Measurements from ENCODE around the gene NCOA7.
A peak's percentile ranks its signal among the peaks of the same experiment; 100 is the strongest.
"Not testable (repeated sequence)": the region's sequence is repeated elsewhere in the genome, so short reads cannot be mapped to it uniquely, and the experiment has no call there.

The NCOA7 gene

DNA sequence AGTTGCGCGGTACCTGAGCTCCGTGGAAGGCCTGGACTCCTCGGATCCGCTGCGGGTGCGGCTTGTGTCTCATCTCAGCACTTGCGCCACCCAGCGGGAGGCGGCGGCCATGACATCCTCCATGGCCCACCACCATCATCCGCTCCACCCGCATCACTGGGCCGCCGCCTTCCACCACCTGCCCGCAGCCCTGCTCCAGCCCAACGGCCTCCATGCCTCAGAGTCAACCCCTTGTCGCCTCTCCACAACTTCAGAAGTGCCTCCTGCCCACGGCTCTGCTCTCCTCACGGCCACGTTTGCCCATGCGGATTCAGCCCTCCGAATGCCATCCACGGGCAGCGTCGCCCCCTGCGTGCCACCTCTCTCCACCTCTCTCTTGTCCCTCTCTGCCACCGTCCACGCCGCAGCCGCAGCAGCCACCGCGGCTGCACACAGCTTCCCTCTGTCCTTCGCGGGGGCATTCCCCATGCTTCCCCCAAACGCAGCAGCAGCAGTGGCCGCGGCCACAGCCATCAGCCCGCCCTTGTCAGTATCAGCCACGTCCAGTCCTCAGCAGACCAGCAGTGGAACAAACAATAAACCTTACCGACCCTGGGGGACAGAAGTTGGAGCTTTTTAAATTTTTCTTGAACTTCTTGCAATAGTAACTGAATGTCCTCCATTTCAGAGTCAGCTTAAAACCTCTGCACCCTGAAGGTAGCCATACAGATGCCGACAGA lies 31.4 kb upstream of the NCOA7 start:
- no peak for DNase-seq

DNA sequence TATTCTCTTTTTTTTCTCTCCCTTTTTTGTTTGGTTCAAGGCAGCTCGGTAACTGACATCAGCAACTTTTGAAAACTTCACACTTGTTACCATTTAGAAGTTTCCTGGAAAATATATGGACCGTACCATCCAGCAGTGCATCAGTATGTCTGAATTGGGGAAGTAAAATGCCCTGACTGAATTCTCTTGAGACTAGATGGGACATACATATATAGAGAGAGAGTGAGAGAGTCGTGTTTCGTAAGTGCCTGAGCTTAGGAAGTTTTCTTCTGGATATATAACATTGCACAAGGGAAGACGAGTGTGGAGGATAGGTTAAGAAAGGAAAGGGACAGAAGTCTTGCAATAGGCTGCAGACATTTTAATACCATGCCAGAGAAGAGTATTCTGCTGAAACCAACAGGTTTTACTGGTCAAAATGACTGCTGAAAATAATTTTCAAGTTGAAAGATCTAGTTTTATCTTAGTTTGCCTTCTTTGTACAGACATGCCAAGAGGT lies 30.8 kb upstream of the NCOA7 start:
- no peak for DNase-seq

DNA sequence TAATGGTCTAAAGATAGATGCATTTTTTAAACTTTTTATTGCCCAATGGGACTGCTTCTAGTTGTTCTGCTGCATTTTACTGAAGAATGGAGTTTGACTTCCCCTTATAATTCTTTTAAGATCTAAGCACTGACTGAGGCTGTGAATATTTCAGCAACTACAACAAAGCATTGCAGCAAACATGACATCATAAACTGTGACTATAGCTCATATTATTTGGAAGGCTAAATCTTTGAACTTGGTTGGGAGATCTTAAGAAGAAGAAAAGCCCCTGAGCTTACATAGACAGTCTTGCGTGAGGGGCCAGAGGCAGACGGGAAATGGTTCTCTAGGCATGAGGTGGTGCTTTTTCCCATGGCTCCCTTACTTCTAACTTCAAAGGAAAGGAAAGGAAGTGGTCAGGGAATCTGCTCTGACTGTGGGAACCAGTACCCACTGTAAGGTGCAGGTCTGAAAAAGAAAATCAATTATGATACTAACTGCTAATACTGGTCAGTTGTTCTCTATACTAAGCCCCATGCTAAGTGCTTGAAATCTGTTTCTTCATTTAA lies 26.6 kb upstream of the NCOA7 start:
- no peak for DNase-seq

DNA sequence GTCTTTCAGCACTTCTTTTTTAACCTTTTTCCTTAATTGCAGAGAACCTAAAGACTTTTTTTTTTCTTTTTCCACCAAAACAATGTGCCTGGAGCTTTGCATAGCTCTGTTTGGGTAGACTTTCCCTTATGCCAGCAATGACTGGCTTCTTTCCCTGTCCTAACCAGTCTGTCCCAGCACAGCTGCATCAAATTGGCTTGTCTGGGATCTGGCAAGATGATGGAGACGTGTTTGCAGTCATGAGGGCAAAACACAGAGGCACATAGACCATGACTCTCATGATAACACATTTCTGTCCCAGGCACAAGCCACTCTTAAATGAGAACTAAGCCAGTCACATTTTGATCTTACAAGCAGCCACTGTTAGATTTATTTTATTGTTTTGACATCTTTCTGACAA lies 24.8 kb upstream of the NCOA7 start:
- DNase-seq, result no peak

DNA sequence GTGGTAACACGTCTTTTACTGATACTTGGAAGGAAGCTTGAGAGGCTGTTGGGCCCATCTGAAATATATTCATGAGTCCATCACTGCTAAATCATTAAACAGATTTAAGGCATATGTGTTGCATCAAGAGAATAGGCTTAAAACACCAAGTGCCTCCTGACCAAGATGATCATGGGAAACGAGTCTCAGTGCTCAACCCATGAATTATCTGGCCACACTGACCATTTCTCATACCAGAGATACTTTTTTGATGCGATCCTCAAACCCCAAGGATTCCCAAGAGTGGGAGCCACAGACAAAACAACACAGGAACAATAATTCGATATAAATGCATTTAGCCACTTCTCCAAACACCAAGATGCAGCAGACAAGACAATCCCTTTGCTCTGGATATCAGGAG lies 24.1 kb upstream of the NCOA7 start:
- no peak for DNase-seq

DNA sequence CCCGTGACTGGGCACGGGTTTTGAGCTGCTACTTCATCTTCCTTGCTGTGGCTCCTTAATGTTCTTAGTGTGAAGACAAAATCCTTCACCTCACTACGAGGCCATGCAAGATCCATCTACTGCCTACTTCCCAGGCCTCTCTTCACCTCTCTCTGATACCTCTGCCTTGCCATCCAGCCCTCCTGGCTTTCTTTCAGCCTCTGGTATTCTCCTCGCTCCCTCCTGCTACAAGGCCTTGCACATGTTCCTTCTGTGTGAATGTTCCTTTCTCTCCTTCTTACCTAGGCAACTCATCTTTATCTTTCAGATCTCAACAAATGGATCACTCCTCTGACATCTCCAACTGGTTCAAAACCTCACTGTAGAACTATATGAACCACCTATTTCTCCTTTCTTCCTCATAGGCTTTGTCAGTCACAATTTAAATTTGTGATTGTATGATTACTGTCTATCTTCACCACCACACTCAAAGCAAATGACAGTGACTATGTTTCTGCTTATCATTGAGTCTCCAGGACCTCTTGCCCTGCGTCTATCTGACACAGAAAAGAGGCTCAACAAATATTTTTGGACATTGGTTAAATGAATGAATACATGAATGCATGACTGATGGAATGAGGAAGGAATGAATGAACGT lies 21.5 kb upstream of the NCOA7 start:
- DNase-seq, result no peak

DNA sequence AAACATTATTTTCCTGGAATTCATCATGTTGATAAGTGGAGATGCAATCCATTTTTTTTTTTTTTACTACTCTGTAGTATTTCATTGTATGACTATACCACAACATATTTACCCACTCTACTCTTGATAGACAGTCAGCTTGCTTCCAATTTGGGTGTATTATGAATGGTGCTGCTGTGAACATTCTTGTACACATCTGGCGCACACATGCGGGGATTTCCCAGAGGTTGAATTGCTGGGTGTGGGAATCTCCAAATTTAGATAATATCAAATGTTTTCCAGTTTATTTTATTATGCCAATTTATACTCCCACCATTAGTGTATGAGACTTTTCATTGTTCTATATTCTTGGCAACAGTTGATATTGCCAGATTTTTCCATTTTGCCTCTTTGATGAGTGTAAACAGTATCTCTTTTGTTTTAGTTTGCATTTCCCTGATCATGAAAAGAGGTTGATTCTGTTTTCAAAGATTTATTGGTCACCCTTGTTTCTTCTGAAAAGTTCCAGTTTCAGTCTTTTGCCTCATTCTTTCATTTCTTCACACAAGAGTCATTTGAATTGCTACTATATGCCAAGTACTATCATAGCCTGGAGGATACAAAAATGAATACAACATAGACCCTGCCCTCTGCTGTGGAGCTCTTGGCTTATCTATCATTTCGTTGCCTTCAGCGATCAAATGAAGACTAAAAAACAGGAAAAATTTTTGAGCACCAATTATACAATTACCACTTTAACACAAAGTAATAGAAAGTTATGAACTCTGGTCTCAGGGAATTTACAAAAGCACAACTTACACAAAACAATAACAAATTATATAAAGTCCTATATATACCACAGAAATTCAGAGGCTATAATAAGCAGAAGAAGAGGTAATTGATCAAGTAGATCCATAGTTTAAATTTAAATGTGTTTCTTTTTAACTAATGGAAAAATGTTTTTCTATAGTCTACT lies 17.1 kb upstream of the NCOA7 start:
- DNase-seq, result no peak

DNA sequence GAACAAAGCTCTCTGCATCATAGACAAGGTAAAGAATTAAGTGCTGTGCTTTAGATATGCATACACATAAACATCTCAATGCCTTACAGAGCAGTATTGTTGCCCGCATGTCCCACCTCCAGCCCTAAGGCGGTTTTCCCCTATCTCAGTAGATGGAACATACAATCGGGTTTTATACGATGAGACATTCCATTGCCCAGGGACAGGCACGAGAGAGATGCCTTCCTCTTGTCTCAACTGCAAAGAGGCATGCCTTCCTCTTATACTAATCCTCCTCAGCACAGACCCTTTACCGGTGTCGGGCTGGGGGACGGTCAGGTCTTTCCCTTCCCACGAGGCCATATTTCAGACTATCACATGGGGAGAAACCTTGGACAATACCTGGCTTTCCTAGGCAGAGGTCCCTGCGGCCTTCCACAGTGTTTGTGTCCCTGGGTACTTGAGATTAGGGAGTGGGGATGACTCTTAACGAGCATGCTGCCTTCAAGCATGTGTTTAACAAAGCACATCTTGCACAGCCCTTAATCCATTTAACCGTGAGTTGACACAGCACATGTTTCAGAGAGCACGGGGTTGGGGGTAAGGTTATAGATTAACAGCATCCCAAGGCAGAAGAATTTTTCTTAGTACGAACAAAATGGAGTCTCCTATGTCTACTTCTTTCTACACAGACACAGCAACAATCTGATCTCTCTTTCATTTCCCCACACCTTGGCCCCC lies 14.5 kb upstream of the NCOA7 start:
- DNase-seq, result not testable (repeated sequence)

DNA sequence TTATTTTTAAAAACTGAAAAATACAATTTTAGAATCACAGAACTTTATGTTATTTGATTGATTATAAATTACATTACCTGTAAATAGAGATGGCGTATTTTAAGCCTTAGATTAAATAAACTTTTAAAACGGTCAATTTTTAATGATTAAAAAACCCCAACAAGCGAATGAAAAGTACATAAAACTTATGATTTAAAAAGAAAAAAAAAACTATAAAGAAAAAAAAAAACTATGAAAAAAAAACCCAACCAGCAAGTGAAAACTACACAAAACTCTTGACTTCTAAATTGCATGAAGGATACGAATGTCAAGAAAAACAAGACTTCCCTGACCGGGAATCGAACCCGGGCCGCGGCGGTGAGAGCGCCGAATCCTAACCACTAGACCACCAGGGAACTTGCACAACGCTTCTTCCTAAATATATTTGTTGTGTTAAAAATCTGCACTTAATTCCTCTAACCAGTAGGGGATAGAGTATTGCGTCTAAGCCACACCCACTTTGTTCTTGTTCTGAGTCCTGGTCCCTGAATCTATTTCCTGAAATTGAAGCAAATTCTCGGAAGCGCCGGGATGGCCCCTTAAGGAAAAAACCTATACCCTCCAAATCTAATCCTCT lies 10.7 kb upstream of the NCOA7 start:
- peak; percentile 21 to 77 (median 62) for DNase-seq

DNA sequence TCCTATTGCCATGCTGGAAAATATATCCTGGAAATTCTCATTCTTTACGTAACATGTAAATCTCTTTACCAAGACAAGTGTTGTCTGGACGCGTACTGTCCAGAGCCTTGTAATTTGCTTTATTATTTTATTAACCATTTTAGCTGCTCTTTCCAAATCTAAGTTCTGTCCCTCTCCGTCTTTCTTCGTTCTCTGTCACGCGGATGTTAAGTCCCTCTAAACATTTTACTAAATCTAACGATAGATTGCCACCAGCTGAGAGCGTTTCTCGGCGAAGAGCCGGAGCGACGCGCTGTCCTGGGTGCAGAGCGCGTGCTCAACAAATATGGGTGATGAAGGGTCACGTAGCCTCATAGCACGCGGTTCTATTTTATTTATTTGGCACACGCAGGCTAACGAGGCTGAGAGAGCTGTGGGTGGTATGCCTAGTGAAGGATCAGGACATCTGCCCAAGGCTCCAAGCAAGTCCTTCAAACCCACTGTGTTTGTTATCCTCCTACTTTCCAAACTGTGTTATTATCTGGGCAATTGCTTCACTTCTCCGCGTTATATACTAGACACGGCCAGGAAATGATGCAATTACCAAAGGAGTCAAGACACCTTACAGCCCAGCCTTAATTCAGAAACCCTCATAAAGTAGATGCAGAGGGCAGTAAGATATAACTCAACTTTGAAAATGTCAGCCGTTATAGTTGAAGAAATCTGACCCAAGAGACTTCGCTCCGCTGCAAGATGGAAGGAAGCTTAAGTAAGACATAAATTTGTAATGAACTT lies 10.0 kb upstream of the NCOA7 start:
- DNase-seq, result peak in 3 of 4 experiments; percentile 13 to 50 (median 23)

DNA sequence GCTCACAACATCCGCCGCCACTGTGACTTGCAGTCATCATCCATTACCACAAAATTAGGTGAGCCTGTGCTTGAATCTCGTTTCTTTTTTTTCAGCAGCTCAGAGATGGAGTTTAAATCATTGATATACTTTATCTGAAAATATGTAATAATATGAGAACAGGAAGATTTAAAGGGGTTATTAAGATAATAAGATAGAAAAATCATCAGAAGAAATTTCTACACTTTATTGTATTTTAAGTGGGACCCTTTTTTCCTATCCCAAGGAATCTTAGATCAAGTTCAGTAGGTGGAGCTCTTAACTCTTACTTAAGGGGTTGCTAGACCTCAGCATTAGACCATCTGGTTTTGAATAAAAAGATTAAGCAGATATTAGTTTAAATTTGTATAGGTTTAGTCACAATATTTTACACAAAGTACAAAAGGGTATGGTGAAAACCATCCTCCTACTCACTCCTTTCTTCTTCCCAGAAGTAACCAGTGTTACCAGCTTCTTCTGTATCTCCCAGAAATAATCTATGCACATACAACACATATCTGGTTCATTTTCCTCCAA lies 9.4 kb upstream of the NCOA7 start:
- no peak for DNase-seq

DNA sequence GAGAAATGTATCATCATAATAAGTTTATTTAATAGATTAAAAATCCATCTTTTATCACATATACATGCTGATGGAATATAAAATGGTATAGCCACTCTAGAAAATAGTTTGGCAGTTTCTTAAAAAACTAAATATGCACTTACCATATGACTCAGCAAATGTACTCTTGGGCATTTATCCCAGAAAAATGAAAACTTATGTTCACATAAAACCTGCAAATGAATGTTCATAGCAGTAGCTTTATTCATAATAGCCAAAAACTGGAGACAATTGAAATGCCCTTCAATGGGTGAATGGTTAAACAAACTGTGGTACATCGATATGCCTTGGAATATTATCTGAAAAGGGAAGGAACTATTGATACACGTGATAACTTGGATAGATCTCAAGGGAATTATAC lies 6.4 kb upstream of the NCOA7 start:
- DNase-seq, result no peak

DNA sequence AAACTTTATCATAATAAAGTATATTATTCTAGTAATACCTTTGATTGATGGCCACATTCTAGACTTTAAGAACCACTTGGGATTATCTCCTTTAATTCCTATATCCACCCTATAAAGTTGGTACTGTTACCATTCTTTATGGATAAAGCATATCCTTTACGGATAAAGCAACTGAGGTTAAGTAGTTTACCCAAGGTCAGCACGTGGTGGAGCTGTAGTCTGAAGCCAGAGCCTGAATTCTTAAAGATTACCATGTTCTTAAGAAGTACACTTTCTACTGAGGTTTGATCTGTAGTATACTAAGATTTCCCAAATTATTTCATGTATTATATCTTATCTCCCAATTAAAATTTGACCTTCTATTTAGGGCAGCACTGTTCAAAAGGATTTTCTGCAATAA lies 3.0 kb upstream of the NCOA7 start:
- DNase-seq, result no peak

DNA sequence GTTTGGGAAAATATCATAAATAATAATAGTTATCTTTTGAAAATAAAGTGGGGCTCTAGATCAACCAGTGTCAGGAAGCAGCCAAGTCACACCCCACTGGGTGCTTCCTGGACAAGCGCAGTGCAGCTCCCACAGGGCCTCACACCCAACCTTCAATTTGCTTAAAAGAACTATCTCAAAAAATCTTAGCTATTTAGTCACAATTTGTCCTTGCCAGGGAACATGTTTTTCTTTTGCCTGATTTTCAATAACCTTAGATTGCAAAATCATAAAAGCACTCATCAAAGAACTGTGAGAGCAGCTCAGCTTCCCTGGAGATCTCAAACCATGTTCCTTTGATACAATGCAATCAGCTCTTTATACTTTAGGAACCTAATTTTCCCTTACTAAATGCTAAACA lies 1.6 kb upstream of the NCOA7 start:
- DNase-seq, result no peak

DNA sequence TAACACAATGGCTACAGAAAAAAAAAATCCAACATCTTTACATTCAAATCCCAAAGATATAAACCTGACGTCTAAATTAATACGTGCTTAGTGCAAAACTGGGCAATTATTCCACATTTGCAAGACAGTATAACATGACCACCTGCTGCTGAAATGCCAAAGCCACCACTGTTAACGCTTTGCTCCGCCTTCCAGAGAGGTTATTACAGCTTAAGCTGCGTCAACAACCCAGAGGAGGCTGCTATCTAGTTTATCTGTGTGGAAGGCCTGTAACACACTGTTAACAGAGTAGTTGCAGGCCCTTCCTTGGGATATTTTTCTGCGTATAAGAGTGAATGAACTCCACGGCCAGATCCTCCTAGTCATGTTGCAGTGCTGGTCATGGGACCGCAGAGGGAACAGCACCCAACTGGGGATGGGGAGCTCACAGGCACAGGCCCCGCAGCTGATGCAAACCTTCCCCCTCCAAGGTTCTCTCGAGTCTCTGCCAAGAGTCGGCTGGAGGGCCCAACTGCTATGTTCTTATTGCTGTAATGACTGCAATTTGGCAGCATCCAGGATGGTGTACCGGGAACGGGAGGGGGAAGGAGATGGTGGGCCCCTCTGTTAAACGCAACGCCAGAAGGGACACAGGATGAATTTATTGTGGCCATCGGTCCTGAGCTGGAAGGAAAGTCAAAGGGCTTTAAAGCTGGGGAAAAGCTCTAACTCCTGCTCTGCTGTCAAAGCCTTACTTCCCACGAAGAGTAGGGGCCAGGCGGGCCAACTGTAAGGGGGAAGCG lies 993 bp upstream of the NCOA7 start:
- DNase-seq, result peak in 2 of 4 experiments; percentile 7 to 15

DNA sequence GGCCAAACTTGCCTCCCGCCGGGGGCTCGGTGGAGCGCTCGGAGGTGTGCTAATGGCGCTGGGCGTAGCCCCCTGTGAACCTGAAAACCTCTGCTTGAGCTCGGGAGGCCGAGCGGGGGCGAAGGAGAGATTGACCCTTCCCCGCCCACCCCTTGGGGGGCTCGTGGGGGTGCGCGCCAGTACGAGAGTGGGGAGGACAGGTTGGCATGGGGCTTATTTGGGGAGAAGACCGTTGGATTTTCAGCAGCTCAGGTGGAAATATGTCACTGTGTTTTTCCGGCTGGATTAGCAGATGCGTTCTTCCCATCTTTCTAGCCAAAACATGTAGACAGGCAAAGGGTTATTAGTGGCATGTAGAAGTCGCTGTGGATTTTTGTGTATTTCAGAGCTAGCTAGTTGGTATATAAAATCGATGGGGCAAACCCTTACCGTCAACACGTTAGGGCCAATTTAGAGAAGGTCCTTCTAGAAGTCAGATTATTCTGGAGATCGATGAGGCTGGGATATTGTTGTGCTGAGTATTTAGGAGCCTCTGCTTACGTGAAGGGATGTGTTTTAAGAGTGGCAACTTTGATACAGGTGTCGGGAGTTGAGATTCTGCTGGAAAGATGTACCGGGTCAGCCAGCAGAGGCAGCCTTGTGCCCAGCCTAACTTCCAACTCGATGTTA lies 525 bp downstream of the NCOA7 start:
- peak in 2 of 4 experiments; percentile 4 to 6 for DNase-seq

DNA sequence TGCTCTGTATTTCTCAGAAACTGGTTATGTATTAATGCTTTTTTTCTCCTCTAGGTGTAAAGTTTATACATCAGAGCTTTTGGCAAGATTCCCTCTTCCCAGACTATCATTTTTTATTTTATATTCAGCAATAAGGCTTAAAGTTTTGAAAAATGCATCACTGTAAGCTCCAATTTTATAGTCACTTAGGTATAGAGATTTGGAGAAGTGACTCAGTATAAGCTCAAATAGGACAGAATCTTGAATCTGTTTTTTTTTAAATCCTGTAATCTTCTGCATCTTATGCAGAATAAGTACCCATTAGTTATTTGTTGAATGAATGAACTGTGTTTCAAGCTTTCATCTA lies 1.0 kb downstream of the NCOA7 start:
- DNase-seq, result no peak

DNA sequence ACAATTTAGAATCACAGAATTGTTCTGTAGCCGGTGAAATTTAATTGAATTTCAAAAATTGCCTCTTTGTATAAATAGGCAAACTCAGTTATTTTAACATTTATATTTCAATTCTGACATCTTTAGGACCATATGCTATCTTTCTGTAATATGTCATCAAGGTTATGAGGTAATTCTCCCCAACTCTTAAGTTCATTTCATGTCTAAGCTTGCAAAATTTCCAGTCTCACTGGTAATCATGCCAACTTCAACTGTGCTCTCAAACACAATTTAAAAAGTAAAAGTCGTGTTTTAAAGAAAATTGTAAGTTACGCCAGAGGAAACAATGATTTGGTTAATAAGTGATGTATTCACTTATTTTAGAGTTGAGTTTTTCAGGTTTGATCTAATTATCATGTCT lies 1.4 kb downstream of the NCOA7 start:
- no peak for DNase-seq

DNA sequence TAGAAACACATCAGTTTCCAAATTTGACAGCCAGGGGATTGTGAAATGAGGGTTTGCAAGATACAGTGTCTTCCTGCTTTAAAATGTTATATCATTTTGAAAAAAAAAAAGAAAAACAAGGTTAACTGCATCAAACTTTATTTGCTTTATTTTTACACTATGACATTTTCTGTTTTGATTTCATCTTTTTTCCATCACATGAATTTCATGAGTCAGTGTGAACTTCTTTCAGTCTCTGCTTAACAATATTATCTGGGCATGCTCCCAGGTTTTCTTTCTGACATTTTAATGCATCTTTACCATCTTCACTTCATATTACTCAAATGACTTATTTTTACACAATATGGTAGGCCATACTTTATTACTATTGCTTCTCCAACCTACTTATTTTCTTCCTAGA lies 1.9 kb downstream of the NCOA7 start:
- DNase-seq, result no peak

DNA sequence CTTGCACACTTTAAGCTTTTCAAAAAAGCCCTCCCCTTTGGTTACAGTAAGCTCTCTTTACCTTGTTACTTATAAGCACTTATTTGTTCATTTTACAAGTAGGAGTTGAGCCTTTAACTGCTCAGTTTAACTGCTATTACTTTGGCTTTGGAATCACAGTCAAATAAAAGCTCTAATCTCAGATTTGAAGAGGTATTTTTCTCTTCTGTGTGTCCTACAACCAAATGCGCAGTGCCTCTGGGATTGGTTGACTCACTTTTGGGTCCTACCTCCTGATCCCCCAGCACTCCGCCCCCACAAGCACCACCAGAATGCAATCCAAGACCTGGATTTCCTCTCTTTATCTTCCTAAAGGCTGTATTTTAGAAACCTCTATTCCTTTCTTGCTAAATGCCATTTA lies 2.5 kb downstream of the NCOA7 start:
- no peak for DNase-seq
